ENCODE results near the gene CLIC4. TPM values are rescaled to one million over a fixed set of nuclear protein-coding genes. Genes with fewer than 3 reads are reported as not detected.

CLIC4 gene
- total and polyA plus RNA-seq, 10 of the 15 experiments (the other 5 are each of a cell fraction or from before 2014, with no cell fraction given): 20.4 to 107 (median 69.6) TPM

DNA sequence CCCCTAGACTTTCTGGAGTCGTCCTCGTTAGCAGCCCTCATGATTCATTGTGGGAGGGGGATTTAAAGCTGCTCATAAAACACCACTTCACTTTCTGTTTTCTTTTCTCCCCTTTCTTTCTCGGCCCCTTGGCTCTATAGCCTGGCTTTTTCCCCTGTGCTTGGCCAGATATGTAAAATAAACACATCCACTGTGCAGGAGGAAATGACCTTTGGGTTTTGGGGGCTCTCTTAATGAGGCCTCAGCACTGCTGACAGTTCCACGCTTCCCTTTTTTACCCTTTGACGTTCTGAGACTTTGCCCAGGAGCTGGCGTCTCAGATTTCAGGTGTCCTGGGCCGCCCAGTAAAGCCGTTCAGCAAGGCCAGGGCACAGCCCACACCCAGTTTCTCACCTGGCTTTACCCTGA, 119.1 kb downstream of the CLIC4 start (continued):
- TF ChIP-seq REST (IDR thresholded peaks at IDR 0.05; ENCODE audit: low read depth, low read length): no peak
- TF ChIP-seq ZNF24 (IDR thresholded peaks at IDR 0.05): 0 out of 2 replicates have a peak, but pooled peaks have one; percentile 13
- no peak for TF ChIP-seq RB1 (IDR thresholded peaks at IDR 0.05; ENCODE audit: borderline replicate concordance)
- peak; percentile 86; the same call in 1 of the 2 replicates for TF ChIP-seq SPI1 (IDR thresholded peaks at IDR 0.05; ENCODE audit: borderline replicate concordance, insufficient read depth, low read depth, low read length)
- peak; percentile 83 for TF ChIP-seq DPF2 (IDR thresholded peaks at IDR 0.05)
- TF ChIP-seq MYC (IDR thresholded peaks at IDR 0.05; ENCODE audit: insufficient read depth, insufficient read length, insufficient replicate concordance, low read length, severe bottlenecking): no peak
- no peak for TF ChIP-seq BACH1 (IDR thresholded peaks at IDR 0.05; ENCODE audit: borderline replicate concordance)
- peak; percentile 95 for TF ChIP-seq MTA2 (IDR thresholded peaks at IDR 0.05; ENCODE audit: low read depth)
- TF ChIP-seq BCL11A (IDR thresholded peaks at IDR 0.05; ENCODE audit: low read depth, low read length): peak; percentile 83; the same call in 1 of the 2 replicates
- no peak for TF ChIP-seq IRF4 (IDR thresholded peaks at IDR 0.05; ENCODE audit: low read depth, low read length)
- no peak for TF ChIP-seq SMAD1 (IDR thresholded peaks at IDR 0.05; ENCODE audit: low read depth, partially characterized antibody)
- TF ChIP-seq RELB (IDR thresholded peaks at IDR 0.05; ENCODE audit: low read depth): peak; percentile 63
- TF ChIP-seq BMI1 (IDR thresholded peaks at IDR 0.05; ENCODE audit: borderline replicate concordance): peak; percentile 46; the same call in 1 of the 2 replicates
